ENCODE results near the gene ARHGAP4.

Gene ARHGAP4

DNA sequence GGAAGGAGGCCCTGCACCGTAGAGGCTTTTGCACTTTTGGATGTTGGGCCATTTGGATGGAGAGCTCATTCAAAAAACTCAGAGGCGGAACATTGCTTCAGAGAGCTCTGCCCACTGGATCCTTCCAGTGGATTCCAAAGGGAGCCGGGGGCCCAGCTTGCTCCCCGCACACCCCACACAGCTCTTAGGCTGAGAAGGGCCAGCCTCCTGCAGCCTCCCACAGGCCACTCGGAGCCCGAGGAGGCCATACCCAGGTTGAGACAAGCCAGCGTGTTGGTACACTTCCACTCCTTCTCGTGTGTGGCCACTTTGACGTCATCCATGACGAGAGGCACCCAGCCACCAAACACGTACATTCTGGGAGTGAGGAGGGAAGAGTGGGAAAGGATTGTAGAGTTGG lies 35.2 kb upstream of the ARHGAP4 start:
- Histone ChIP-seq H3K9ac (ENCODE audit: low read depth in 1 of 2, low read length in 2 of 2) (no peak overlapping the region), H3K9me3 (ENCODE audit: control insufficient read depth in 1 of 2, low read length in 2 of 2) (no peaks in the 10 kb centered on the region), H3K36me3 (ENCODE audit: control insufficient read depth in 1 of 2, insufficient read depth in 2 of 2, low read length in 2 of 2) (peaks cover 40 to 75% of the 10 kb centered on the region in 2 donors), H3K4me3 (ENCODE audit: low read depth in 1 of 2, low read length in 2 of 2) (no peak overlapping the region), H3K4me1 (ENCODE audit: control insufficient read depth in 1 of 2, insufficient read depth in 2 of 2, low read length in 2 of 2) (peaks cover 2 to 3% of the 10 kb centered on the region in 2 donors), H3K27ac (ENCODE audit: low read depth, low read length) (no peak overlapping the region), H3K27me3 (ENCODE audit: control insufficient read depth in 1 of 2, insufficient read depth in 2 of 2, low read length in 2 of 2) (no peaks in the 10 kb centered on the region)

DNA sequence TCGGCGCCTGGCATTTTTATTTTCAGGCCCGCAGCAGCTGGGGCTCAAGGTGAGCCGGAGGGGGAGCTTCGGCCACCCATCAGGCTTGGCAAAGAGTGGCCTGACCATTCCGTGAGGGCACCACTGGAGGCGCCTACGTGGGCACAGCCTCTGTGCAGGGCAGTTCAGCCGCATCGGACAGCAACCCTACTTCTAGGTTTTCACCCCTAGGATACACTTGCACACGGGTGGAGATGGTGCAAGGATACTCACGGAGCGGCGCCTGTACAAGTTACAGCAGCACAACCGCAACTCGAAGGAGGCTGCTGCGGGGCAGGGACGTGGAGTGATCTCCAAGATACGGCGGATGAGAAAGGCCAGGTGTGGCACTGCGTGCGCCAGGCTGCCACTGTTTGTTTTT lies 34.7 kb upstream of the ARHGAP4 start:
- Histone ChIP-seq H3K36me3 (ENCODE audit: control insufficient read depth in 1 of 2, insufficient read depth in 2 of 2, low read length in 2 of 2) (peaks cover 40 to 80% of the 10 kb centered on the region in 2 donors), H3K4me1 (ENCODE audit: control insufficient read depth in 1 of 2, insufficient read depth in 2 of 2, low read length in 2 of 2) (no peaks in the 10 kb centered on the region), H3K9ac (ENCODE audit: low read depth in 1 of 2, low read length in 2 of 2) (no peak overlapping the region), H3K9me3 (ENCODE audit: control insufficient read depth in 1 of 2, low read length in 2 of 2) (no peaks in the 10 kb centered on the region), H3K27ac (ENCODE audit: low read depth, low read length) (no peak overlapping the region), H3K4me3 (ENCODE audit: low read depth in 1 of 2, low read length in 2 of 2) (no peak overlapping the region), H3K27me3 (ENCODE audit: control insufficient read depth in 1 of 2, insufficient read depth in 2 of 2, low read length in 2 of 2) (no peaks in the 10 kb centered on the region)

DNA sequence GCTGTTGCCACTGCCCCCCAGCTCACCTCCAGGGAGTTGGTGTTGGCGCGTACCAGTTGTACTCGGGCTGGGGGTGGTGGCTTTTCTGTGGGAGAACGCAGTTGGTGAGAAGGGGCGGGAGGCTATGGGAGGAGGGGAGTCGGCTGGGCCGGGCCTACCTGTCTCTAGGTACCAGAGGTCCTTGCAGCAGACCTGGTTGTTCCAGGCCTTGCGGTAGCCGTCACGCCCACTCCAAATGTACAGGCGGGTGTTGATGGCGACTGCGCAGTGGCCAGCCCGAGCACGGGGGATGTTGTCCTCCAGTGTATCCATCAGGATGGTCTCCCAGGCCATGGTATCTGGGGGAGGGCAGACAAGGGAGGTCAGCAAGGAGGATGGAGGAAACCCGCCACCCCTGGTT lies 34.0 kb upstream of the ARHGAP4 start:
- H3K9me3 ChIP-seq (ENCODE audit: control insufficient read depth in 1 of 2, low read length in 2 of 2): no peaks in the 10 kb centered on the region
- H3K4me3 ChIP-seq (ENCODE audit: low read depth in 1 of 2, low read length in 2 of 2): no peak overlapping the region
- H3K27ac ChIP-seq (ENCODE audit: low read depth, low read length): no peak overlapping the region
- H3K9ac ChIP-seq (ENCODE audit: low read depth in 1 of 2, low read length in 2 of 2): no peak overlapping the region
- no peaks in the 10 kb centered on the region for H3K4me1 ChIP-seq (ENCODE audit: control insufficient read depth in 1 of 2, insufficient read depth in 2 of 2, low read length in 2 of 2)
- H3K36me3 ChIP-seq (ENCODE audit: control insufficient read depth in 1 of 2, insufficient read depth in 2 of 2, low read length in 2 of 2): peaks cover 40 to 85% of the 10 kb centered on the region in 2 donors
- H3K27me3 ChIP-seq (ENCODE audit: control insufficient read depth in 1 of 2, insufficient read depth in 2 of 2, low read length in 2 of 2): no peaks in the 10 kb centered on the region

DNA sequence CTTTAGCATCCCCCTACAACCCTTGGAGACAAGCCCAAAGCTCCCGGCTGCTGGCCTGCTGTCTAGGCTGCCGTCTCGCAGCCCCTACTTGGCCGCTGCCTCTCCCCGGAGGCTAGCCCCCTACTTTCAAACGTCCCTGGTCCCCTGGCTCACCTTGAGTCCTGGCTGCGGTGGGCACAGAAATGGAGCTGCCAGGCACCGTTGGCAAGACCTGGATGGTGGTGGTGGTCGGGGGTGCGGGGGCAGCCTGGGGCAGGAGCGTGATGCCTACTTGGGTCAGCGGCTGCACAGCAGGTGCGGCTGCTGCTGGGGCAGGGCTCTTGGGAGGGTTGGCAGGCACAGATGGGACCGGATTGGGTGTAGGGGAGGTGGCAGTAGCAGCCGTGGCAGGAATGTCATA lies 33.6 kb upstream of the ARHGAP4 start:
- H3K4me1 ChIP-seq (ENCODE audit: control insufficient read depth in 1 of 2, insufficient read depth in 2 of 2, low read length in 2 of 2): no peaks in the 10 kb centered on the region
- no peak overlapping the region for H3K9ac ChIP-seq (ENCODE audit: low read depth in 1 of 2, low read length in 2 of 2)
- no peak overlapping the region for H3K4me3 ChIP-seq (ENCODE audit: low read depth in 1 of 2, low read length in 2 of 2)
- H3K36me3 ChIP-seq (ENCODE audit: control insufficient read depth in 1 of 2, insufficient read depth in 2 of 2, low read length in 2 of 2): peaks cover 40 to 89% of the 10 kb centered on the region in 2 donors
- no peak overlapping the region for H3K27ac ChIP-seq (ENCODE audit: low read depth, low read length)
- no peaks in the 10 kb centered on the region for H3K9me3 ChIP-seq (ENCODE audit: control insufficient read depth in 1 of 2, low read length in 2 of 2)
- H3K27me3 ChIP-seq (ENCODE audit: control insufficient read depth in 1 of 2, insufficient read depth in 2 of 2, low read length in 2 of 2): no peaks in the 10 kb centered on the region

DNA sequence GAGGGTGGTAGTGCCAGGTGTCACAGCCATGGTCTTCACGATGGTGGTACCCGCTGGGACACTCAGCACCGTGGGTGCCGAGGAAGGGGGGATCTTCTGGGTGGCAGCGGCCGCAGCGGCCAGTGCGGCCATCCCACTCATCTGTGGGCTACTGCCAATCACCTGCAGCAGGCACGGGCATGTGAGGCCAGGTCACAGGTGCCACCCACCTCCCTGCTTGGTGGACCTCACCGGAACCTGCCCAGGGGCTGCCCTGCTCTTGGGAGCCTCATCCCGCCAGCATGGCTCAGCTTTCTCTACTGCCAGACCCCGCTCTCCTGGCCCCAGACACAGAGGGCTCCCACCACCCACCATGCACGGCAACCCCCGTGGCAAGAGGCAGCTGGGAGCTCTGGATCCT lies 32.5 kb upstream of the ARHGAP4 start:
- H3K27ac ChIP-seq (ENCODE audit: low read depth, low read length): no peak overlapping the region
- H3K4me3 ChIP-seq (ENCODE audit: low read depth in 1 of 2, low read length in 2 of 2): no peak overlapping the region
- no peaks in the 10 kb centered on the region for H3K9me3 ChIP-seq (ENCODE audit: control insufficient read depth in 1 of 2, low read length in 2 of 2)
- no peak overlapping the region for H3K9ac ChIP-seq (ENCODE audit: low read depth in 1 of 2, low read length in 2 of 2)
- H3K36me3 ChIP-seq (ENCODE audit: control insufficient read depth in 1 of 2, insufficient read depth in 2 of 2, low read length in 2 of 2): peaks cover 40 to 97% of the 10 kb centered on the region in 2 donors
- no peaks in the 10 kb centered on the region for H3K27me3 ChIP-seq (ENCODE audit: control insufficient read depth in 1 of 2, insufficient read depth in 2 of 2, low read length in 2 of 2)
- H3K4me1 ChIP-seq (ENCODE audit: control insufficient read depth in 1 of 2, insufficient read depth in 2 of 2, low read length in 2 of 2): no peaks in the 10 kb centered on the region

DNA sequence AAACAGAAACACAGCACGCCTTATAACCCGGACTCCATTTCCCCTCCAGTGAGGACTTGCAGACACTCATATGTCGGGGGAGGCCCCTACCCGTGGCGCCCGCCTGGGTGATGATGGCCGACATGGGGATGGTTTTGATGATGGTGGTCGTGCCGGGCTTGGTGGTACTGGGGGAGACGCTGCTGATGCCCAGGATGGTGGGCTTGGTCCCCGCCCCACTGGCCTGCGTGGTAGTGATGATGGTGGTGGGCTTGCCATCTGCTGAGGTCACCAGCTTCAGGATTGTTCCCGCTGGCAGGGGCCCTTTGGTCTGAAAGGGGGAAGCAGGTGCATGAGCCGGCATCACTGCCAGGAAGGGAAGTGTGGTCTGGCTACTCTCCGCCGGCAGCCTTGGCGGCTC lies 31.2 kb upstream of the ARHGAP4 start:
- peaks cover 26 to 92% of the 10 kb centered on the region in 2 donors for H3K36me3 ChIP-seq (ENCODE audit: control insufficient read depth in 1 of 2, insufficient read depth in 2 of 2, low read length in 2 of 2)
- H3K9me3 ChIP-seq (ENCODE audit: control insufficient read depth in 1 of 2, low read length in 2 of 2): no peaks in the 10 kb centered on the region
- no peaks in the 10 kb centered on the region for H3K27me3 ChIP-seq (ENCODE audit: control insufficient read depth in 1 of 2, insufficient read depth in 2 of 2, low read length in 2 of 2)
- no peak overlapping the region for H3K27ac ChIP-seq (ENCODE audit: low read depth, low read length)
- no peak overlapping the region for H3K4me3 ChIP-seq (ENCODE audit: low read depth in 1 of 2, low read length in 2 of 2)
- H3K4me1 ChIP-seq (ENCODE audit: control insufficient read depth in 1 of 2, insufficient read depth in 2 of 2, low read length in 2 of 2): no peaks in the 10 kb centered on the region
- H3K9ac ChIP-seq (ENCODE audit: low read depth in 1 of 2, low read length in 2 of 2): no peak overlapping the region

DNA sequence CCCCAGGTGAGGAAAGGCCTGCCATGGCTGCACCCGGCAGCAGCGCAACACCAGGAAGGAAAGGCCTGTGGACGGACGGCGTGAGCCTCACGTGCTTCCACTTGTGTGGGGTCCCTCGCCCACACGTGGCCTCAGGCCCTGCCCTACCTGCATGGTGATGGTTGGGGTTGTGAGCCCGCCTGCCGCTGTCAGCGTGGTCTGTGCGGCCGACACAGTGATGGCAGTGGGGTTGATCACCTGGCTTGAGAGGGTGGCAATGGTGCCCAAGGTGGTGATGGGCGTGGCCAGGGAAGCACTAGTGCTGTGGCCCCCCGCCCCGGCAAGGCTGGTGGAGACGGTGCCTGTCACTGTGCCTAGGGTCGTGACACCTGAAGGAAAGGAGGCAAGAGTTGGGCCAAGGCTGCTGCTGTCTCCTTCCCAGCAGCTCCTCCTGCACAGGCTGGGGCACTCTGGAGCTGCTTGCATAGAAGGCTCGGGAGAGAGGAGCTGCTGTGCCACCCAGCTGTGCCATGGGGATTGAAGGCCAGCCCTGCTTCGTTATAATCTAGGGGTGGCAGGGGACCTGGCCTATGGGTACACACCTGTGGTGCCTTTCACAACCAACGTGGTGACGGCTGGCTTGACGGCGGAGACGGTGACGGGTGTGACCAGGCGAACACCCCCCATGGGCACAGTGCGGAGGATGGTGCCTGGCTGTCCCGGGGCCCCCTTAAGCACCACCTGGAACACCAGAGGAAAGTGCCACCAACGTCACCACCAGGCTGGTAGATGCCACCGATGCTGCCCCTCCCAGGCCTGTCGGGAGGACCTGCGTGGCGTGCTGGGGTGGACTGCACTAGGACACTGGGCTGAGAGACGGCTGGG lies 30.2 kb upstream of the ARHGAP4 start:
- Histone ChIP-seq H3K27me3 (ENCODE audit: control insufficient read depth in 1 of 2, insufficient read depth in 2 of 2, low read length in 2 of 2) (no peaks in the 10 kb centered on the region), H3K9me3 (ENCODE audit: control insufficient read depth in 1 of 2, low read length in 2 of 2) (no peaks in the 10 kb centered on the region), H3K27ac (ENCODE audit: low read depth, low read length) (no peak overlapping the region), H3K9ac (ENCODE audit: low read depth in 1 of 2, low read length in 2 of 2) (no peak overlapping the region), H3K4me1 (ENCODE audit: control insufficient read depth in 1 of 2, insufficient read depth in 2 of 2, low read length in 2 of 2) (no peaks in the 10 kb centered on the region), H3K4me3 (ENCODE audit: low read depth in 1 of 2, low read length in 2 of 2) (no peak overlapping the region), H3K36me3 (ENCODE audit: control insufficient read depth in 1 of 2, insufficient read depth in 2 of 2, low read length in 2 of 2) (peaks cover 17 to 91% of the 10 kb centered on the region in 2 donors)

DNA sequence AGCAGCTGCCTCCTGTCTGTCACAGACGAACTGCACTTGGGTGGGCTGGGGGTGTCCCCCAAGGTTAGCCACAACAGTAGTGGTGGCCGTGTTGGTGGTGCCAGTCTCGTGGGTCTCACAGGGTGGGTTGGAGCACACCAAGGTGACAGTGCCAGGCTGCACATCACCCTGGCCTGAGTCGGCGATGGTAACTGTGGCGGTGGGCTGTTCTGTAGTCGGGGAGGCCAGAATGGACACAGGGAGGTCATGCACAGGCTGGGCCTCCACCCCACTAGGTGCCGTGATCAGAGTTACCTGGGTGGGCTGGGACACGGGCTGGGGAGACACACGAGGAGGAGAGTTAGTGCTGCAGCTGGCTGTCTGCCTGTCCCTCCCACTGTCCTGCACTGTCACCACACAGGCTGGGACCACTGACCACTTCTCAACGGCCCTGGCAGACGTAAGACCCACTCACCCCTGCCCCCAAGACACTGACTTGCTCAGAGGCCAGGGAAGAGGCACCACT lies 29.2 kb upstream of the ARHGAP4 start:
- Histone ChIP-seq H3K27ac (ENCODE audit: low read depth, low read length) (no peak overlapping the region), H3K4me1 (ENCODE audit: control insufficient read depth in 1 of 2, insufficient read depth in 2 of 2, low read length in 2 of 2) (no peaks in the 10 kb centered on the region), H3K4me3 (ENCODE audit: low read depth in 1 of 2, low read length in 2 of 2) (no peak overlapping the region), H3K9ac (ENCODE audit: low read depth in 1 of 2, low read length in 2 of 2) (no peak overlapping the region), H3K9me3 (ENCODE audit: control insufficient read depth in 1 of 2, low read length in 2 of 2) (no peaks in the 10 kb centered on the region), H3K27me3 (ENCODE audit: control insufficient read depth in 1 of 2, insufficient read depth in 2 of 2, low read length in 2 of 2) (no peaks in the 10 kb centered on the region), H3K36me3 (ENCODE audit: control insufficient read depth in 1 of 2, insufficient read depth in 2 of 2, low read length in 2 of 2) (peaks cover 20 to 91% of the 10 kb centered on the region in 2 donors)

DNA sequence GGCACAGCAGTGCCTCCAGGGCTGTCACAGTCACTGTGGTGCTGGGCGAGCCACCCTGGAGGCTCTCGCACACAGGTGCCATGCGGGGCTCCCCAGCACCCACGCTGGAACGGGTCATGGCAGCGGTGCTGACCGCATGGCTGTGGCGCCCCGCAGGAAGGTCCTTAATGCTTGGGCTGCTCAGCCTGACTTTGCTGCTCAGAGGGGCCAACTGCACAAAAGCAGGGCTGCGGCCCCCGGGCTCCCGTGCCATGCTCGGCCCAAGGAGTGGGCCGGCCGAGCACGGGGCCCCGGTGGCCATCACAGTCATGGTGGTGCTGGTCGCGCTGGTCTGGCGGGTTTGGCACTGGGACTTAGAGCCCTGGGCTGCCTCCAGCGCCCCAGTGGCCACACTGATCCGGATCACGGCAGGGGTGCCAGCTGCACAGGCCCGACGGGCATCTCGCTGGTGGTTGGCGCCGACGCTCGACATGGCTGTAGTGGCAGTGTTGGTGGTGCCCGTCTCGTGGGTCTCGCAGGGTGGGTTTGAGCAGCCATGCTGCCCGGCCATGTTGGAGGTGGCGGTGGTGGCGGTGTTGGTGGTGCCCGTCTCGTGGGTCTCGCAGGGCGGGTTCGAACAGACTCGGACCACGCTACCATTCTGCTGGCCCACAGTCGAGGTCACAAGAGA lies 28.6 kb upstream of the ARHGAP4 start:
- Histone ChIP-seq H3K27ac (ENCODE audit: low read depth, low read length) (no peak overlapping the region), H3K27me3 (ENCODE audit: control insufficient read depth in 1 of 2, insufficient read depth in 2 of 2, low read length in 2 of 2) (no peaks in the 10 kb centered on the region), H3K9me3 (ENCODE audit: control insufficient read depth in 1 of 2, low read length in 2 of 2) (no peaks in the 10 kb centered on the region), H3K4me3 (ENCODE audit: low read depth in 1 of 2, low read length in 2 of 2) (no peak overlapping the region), H3K4me1 (ENCODE audit: control insufficient read depth in 1 of 2, insufficient read depth in 2 of 2, low read length in 2 of 2) (no peaks in the 10 kb centered on the region), H3K9ac (ENCODE audit: low read depth in 1 of 2, low read length in 2 of 2) (no peak overlapping the region), H3K36me3 (ENCODE audit: control insufficient read depth in 1 of 2, insufficient read depth in 2 of 2, low read length in 2 of 2) (peaks cover 20 to 90% of the 10 kb centered on the region in 2 donors)

DNA sequence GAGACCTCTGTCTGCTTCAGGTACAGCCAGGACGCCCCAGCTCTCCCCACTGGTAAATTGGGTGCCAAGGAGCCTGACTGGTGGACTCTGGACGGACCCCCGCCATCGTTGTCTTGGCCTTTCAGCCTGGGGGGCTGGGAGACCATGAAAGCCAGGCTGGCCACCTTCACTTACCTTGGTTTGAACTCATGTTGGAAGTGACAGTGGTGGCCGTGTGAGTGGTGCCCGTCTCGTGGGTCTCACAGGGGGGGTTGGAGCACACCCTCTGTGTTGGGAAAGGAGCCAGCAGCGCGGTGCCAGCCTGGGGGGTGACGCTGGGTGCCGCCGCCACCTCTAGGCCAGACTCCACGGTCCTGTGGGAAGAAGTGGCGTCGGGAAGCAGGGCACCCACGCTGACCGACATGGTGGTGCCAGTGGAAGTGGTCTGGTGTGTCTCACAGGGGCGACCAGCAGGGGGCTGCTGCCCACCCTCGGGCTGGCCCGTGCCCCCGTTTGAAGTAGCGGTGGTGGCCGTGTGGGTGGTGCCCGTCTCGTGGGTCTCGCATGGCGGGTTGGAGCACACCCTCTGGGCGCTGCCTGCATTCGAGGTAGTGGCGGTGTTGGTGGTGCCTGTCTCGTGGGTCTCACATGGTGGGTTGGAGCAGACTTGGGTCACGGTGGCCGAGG lies 28.0 kb upstream of the ARHGAP4 start:
- Histone ChIP-seq H3K9ac (ENCODE audit: low read depth in 1 of 2, low read length in 2 of 2) (no peak overlapping the region), H3K36me3 (ENCODE audit: control insufficient read depth in 1 of 2, insufficient read depth in 2 of 2, low read length in 2 of 2) (peaks cover 15 to 86% of the 10 kb centered on the region in 2 donors), H3K9me3 (ENCODE audit: control insufficient read depth in 1 of 2, low read length in 2 of 2) (no peaks in the 10 kb centered on the region), H3K4me3 (ENCODE audit: low read depth in 1 of 2, low read length in 2 of 2) (no peak overlapping the region), H3K4me1 (ENCODE audit: control insufficient read depth in 1 of 2, insufficient read depth in 2 of 2, low read length in 2 of 2) (no peaks in the 10 kb centered on the region), H3K27me3 (ENCODE audit: control insufficient read depth in 1 of 2, insufficient read depth in 2 of 2, low read length in 2 of 2) (no peaks in the 10 kb centered on the region), H3K27ac (ENCODE audit: low read depth, low read length) (no peak overlapping the region)
